SHP77 treated with DMSO at 0.1 percent for 48 hours (cell line): Measurements from ENCODE around the gene THSD7B.

Source experiments
- DNase-seq: peaks from one replicate; lab custom pipeline; 2025; lab: John Stamatoyannopoulos, UW

Gene THSD7B

DNA sequence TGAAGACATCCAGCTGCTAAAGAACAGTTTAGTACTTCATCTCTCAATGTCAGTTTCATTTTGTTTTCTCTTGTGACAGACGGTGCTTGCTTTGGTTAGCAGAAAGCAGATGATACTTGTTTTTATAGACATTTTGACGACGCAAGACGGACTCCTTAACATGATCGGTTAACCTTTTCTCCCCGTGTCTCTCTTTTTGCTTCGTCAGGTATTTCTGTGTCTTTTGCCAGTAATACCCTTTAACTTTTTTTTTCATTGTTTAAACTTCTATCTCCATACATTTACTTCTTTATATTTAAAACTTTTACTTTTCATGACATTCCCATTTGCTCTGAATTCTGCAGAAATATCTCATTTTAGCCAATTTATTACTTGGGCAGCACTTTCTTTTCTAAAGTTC is 57.9 kb downstream of the THSD7B start:
- no peak for DNase-seq

DNA sequence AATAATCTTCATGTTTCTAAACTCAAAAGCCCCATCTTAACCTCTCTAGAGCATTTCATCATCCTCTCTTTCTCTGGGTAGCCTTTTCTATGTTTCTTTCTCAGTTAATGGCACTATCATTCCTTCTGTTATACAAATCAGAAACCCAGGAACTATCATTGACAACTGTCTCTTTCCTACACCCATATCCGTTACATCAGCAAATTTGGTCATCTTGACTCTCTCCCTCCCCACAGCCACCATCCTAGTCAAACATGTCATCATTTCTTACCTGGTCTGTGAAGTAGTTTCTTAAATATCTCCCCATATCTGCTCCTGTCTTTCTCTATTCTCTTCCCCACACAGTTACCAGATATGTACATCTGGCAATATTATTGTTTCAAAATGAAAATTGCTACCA is 62.8 kb downstream of the THSD7B start:
- DNase-seq = no peak

DNA sequence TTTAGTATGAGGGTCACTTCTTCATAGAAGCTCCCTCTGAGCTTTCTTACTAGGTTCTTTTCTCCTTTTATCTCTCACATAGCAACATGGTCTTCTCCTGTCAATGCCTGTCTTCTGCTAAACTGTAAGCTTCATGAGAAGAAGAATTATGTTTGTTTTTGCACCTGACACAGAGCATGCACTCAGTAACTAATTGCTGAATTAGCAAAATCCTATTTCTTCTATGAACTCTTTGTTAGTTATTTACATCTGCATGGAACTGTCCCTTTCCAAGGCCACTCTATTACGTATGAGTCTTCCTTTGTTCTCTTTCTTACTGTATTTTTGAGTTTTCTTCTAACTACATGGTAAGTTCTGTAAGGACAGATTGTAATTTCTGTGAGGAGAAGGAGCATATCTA is 63.4 kb downstream of the THSD7B start:
- DNase-seq = no peak

DNA sequence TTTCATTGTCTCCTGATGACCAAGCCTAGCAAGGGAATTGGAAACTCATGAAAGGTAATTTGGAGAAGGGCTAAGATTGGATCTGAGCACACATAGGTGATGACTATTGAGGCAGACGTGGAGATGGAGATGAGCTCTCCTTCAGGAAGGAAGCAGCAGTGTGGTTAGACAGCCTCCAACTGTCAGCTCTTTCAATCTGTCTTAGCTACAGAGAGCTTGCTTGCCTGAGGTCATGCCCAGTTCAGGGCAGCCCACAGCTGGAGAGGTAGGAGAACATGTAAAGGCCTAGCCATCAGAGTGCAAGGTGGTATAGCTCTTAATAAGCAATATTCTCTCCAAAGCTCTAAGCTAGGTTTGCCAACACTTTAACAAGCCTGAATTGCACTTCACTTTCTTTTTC is 79.2 kb downstream of the THSD7B start:
- DNase-seq = no peak

DNA sequence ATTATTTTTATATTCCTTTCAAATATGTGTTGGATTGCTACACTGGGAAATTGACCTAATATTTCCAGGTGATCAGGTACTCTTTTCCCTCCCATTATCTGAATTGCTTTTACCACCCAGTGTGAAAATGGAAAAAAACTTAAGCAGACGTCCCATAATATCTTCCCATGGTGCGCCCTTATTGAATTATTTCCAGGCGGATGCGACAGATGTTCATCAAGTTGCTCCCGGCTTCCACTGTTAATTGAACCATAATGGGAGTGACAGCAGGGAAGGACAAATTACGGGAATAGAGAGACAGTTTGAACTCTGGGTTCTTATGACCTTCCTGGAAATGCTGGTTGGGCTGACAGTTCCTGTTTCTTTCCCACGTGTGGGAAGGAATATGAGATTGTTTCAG is 93.3 kb downstream of the THSD7B start:
- DNase-seq = no peak

DNA sequence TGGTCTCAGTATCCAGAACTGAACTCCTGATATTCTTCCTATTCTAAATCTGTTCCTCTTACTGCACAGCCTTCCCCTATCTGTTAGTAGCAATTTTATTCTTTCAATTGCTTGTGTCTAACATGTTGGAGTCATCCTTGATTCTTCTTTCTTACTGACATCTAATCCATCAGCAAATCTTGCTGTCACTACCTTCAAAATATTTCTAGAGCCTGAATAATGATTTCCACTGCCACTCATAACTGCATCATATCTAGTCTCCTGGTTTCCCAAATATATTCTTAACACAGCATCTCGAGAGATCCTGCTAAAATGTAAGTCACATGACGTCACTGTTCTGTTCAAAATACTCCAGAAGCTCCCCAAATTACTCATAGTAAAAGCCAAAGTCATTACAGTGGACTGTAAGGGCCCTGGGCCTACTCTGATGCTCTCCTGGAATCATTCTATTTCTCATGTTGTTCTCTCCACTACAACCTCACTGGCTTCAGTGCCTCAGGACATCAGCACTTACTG is 95.2 kb downstream of the THSD7B start:
- DNase-seq = no peak

DNA sequence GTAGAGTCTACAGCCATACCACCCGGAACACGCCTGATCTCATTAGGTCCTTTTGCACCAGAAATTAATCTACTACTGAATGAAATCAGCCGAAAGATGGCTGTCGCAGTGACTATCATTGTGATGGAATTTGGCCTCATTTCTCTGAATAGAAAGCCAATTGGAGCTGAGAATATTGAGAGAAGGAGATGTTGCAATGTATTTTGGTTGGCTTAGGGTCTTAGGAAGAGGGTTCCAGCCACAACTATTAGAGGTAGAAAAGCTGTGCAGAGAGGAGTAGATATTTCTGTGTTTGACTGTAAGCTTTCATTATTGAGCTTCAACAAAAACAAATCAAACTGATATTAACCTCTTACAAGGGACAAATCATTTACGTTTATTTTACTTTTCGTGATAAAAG is 98.1 kb downstream of the THSD7B start:
- no peak for DNase-seq

DNA sequence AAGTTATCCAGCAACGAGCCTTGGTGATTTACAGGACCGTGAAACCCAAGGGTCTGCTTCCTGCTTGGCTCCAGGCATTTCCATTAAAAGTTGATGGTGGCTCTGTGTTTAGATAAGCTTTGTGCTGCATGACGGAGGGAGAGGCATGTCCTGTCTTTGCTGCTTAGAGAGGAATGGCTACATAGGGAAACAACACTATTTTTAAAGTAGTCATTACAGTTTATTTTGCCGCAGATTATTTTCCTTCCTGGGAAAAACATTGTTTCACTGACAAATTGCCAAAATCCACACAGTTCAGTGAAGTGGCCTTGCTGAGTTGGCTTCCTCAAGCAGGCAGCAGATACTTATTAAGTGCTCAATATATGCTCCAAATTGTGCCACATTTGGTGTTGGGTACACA is 98.5 kb downstream of the THSD7B start:
- DNase-seq = no peak

DNA sequence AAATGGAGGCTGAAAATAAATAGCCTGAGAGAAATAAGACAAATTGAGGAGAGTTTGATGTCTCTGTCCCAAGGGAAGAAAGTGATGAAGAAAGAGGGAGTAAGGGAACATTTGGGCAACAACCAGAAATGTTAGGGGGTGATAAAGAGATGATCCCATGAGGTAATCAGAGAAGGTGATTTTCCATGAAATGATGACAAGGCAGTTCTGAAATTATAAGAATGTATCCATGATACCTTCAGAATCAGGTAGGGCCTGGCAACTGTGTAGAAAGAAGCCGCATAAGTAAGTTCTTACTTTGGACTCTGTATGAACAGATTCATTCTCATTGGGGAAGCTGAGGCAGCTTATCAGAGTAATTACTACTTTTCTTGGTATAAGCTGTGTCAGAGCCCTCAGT is 106.1 kb downstream of the THSD7B start:
- DNase-seq = no peak

DNA sequence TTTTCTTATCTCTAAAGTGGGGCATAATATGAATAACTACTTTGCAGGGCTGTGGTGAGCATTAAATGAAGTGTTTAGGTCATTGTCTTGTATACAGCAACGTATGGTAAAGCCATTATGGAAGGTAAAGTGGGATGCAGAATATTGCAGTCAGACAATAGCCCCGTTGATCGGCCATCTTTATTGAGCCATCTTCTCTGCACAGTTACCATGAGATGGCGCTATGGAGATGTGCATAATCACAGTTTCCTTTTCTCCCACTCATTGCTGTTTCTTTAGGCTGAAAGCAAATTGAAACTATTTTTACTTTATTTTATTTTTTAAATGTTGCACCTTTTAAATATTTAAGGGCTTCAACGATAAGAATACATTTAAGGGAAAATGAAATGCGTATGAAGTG is 108.9 kb downstream of the THSD7B start:
- DNase-seq = no peak

DNA sequence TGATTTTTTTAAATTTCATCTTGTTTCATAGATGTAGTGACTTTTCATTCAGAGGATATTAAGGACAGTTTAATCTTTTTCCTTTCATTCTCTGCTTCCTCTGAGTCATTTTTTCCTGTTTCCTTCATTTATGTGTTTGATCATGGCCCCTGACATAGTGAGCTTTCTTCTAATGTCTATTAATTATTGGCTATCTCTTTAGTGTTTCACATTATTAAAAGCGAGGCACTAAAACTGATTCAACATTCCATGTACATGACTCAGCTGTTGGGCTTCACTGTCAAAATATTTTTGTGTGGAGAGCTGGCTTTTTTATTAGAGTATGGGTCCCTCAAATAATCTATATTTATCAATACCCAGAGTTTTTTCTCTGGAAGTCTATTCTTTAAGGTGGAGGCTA is 125.8 kb downstream of the THSD7B start:
- DNase-seq = no peak

DNA sequence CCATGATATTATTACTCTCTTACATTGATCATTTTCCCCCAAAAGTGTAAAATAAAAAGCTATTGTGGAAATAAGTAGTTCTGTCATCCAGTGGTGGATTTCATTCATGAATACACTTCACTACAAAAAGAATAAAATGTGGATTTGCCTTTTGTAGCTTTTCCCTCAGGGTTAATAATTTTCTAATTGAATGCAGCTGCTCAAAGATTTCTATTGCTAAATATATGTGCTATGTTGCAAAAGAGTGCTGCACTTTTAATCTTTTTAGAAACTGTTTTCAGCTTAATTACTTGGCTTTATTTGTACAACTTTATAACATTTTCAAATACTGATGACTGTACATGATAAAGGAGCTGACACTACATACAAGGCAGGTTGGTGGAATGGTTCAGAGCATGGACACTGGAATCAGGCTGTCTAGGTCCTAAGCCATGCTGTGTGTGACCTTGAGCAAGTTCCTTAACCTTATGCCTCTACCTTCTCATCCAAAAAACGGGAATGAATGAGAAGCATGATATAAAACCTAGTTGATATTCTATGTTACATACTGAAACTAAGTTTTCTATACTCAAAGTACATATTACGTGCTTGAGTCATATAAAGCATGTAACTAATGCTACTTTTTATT is 128.8 kb downstream of the THSD7B start:
- no peak for DNase-seq

DNA sequence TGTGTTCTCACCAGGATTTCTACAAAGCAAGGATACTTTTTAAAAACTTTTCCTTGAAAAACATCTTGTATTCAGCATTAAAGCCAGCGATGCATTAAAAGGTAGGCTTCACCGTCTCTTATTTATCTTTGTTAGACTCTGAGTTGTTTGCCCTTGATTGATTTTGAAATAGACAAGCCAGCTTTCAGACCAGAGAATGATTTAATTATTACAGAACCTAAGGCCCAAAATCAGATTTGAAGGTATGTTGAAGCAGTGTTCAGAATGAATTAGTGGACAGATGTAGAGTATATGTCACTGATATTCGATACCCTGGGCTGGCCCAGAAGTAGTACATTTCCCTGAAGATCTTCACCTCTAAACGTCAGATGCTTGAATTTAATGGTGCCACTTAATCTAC is 136.4 kb downstream of the THSD7B start:
- DNase-seq = no peak

DNA sequence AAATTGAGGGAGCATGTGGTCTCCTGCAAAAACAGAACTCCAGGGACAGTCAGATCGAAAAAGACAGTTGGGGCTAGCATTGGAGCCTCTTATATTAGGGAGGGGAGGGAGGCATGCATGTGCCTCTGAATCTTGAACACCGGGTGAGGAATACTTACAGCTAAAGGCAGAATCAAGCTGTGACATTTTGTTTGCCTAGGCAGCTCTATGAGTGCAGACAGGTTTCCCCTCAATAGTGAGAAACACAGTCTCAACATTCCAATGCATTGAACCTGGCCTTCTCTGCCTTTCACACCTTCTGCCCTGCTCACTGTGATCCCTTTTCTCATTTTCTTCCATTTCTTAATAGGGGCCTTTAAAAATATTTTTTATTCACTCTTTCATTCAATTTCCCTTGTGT is 140.4 kb downstream of the THSD7B start:
- no peak for DNase-seq

DNA sequence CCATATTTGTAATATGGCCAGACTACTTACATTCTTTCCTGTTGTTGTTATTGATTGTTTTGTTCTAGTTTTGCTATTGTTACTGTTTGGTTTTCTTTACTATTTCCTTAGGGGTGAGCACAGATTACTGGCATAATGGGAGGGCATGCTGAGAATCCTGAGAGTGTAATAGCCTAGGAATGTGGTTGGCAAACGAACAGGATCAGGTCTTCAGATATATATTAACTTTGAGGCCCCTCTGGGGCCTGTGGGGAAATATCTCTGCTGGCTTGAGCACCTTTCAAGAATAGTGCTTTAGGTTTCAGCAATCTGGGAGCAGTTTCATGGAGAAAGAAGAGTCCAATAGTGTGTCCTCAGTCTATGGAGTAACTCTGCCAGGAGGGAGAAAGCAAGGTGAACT is 144.4 kb downstream of the THSD7B start:
- DNase-seq = no peak

DNA sequence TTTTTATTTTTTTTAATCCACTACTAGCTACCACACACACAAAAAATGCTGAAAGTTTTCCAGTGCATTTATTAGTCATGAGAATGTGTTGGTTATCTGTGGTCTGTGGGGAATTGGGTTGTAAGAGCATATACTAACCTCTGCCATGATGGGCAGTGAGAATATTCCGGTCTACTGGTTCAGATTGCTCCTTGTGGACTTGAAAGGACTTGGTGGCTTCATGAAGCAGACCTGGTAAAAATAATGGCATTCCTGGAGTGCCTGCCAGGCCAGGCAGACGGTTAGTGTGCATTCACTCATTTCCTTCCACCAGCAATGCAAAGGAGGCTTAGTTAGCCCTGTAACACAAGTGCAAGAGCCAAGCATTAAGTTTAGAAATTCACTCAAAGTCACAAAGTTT is 150.8 kb downstream of the THSD7B start:
- DNase-seq = no peak

DNA sequence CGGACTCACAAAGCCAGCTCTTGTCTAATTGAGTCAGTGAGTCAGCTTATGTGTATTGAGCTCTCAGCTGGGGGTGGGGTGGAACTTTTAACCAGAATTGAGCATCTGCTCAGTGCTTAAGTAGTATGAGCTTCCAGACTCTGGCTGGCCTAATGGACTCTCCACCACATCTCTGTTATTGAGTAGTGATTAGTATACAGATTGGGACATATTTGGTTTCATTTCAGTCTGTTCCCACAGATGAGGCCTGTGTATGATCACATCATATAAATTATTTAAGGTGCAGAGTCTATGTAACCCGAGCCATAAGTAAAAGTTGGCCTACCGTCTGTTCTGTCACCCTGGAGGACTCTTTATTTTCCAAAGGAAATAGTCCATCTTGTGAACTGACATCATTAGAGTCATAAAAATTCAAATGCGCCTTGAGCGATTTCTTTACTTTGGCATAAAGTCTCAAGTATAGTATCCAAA is 152.1 kb downstream of the THSD7B start:
- DNase-seq = no peak

DNA sequence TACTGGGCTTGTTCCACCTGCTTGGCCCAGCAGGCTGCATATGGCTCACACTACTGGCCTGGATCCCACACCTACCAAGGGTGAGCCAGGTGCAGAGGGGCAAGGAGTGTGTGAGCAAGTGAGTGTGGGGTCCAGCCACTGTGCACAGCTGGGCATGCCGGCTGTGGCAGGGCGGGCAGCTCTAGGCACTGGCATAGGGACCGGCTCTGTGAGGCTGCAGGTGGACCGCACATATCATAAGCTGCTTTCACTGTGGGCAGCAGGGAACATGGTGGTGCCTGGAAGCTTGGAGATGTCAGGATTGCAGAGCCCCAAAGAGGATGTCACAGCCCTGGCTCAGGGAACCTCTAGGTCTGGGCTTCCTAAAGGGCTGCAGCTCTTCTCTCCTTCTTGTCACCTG is 154.3 kb downstream of the THSD7B start:
- no peak for DNase-seq

DNA sequence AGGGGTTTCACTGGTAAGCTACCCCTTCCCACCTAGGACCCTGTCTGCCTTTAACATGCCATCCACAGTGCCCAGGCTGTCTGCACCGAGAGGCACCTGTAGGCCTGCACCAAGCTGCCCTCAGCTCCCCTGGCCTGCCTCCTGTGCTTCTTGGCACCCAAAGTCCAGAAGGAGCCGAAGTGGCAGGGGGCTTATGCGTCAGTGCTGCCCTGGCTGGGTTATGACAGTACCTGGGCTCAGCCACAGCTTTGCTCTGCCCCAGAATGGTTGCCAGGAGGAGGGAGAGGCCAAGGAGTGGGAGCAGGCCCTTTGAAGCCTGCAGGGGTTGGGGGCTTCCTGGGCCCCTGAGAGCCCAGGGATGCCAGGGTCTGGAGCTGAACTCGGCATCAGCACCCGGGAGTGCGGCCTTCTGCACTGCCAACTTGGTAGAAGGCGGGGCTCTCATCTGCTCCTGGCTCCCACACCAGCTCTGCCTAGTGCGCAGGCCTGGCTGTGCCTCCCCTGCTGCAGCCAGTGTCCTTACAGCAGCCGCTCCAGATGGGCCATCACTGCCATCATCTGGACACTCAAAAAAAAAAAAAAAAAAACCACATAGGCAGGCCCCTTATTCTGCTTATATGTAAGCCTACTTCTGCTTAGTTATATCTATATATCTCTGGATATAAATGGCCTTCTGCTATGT is 155.4 kb downstream of the THSD7B start:
- DNase-seq = no peak

DNA sequence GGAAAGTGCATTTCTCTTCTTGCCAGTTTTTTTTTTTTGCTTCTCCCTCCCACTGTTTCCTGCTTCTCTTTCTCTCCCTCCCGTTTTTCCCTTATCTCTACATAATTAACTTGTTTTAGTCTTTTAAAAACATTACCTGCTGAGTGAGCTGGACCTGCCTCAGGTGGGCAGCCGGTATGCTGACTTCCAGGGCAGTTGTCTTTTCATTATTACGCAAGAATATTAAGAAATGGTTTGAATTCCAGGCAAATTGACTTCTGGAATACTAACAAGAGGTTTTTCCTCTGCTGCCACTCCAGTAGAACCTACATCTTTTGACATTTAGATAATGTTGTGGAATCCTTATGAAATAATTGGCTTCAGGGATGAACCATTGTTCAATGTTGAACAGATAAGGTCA is 161.8 kb downstream of the THSD7B start:
- no peak for DNase-seq

DNA sequence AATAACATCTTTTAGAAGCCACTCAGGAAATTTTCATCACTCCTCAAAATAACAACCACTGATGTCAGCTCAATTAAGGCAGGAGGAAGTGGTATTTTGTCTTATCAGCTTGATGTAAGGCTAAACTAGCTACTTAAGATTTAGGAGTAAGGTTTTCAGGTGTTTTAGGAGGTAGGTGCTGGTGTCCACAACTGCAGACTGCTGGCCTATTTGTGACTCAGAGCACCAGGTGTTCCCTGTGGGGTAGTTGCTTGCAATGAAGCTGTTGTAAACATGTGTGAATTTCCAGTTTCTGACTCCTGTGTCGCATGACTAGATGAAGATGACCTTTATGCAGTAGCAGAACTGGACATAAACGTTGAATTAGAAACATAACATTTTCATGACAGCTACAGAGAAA is 164.2 kb downstream of the THSD7B start:
- no peak for DNase-seq

DNA sequence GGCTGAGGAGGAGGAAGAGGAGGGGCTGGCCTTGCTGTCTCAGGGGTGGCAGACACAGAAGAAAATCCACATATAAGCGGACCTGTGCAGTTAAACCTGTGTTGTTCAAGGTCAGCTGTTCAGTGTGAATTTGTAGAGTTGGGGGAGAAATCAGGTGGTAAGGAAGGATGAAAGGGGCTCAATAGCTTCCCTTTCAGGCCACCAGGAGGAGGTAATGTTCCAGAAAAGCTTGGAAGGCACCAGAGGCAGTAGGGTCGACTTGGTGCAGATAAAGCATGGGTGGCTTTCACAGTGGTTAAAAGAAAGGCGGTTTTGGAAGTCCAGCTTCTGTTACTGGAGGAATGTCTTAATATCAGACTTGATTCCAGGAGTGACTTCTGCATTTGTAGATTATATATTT is 167.4 kb downstream of the THSD7B start:
- DNase-seq = no peak

DNA sequence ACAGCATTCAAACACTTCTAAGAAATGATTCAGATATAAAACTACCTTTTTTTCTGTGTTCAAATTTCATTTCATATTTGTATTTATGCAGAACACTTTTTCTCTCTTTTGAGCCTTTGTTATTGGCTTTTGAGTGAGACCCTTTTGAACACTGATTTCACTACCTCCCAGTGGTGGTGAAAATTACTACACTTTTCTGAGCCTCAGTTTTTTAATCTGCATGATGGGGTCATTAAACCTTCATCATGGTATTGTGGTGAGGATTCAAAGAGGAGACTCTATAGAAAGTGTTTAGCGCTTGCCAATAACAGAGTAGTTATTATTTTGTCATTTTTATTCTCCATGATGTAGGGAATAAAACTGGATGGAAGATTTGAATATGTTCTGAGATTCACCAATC is 169.8 kb downstream of the THSD7B start:
- no peak for DNase-seq

DNA sequence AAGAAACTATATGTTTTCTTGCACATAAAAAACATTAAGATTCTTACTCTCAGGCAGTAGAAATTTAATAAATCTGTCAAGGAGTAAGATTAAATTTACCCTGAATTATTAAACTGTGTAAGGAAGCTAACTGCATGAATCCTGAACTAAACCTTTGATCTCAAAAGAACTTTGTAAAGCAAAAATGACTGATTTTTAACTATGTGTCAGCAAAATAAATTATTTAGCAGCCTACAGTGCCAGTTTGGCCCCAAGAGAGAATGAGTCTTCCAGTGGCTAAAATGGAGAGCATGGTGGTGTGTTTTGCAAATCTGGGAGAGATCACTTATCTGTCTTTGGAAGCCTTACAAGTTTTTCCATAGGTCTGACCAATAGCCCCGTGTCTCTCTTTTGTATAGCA is 190.7 kb downstream of the THSD7B start:
- DNase-seq = no peak
